A673 (cell line): ENCODE data around the gene CNN1. TPM values are rescaled to one million over a fixed set of nuclear protein-coding genes. Genes with fewer than 3 reads are reported as not detected.

ENCODE experiments used
- BruUV-seq: library from RNA; stranded (reverse); fragments of 400-500 nt; replicated peaks from 2 replicates; lab custom pipeline; 2021; lab: Mats Ljungman, UMichigan
- CTCF ChIA-PET: fragments of 300-600 bp; sonication (Branson Sonifier 250); formaldehyde crosslinking; loops from one replicate; lab custom pipeline; 2022; ENCODE audit warnings: antibody characterized with exemption; lab: Charles Lee
- POLR2A ChIA-PET: fragments of 300-600 bp; sonication (Branson Sonifier 250); formaldehyde crosslinking; loops from one replicate; lab custom pipeline; 2022; ENCODE audit warnings: antibody characterized with exemption; ENCODE audit not compliant: low non-redundant PET; lab: Charles Lee
- DNase-seq: peaks from one replicate; pipeline ENCODE4 v3.0.0-alpha.2; 2015; ENCODE audit warnings: low spot score
- H3K27ac ChIP-seq: fragments of 200-600 bp; sonication (generic); 2 replicates; pipeline ENCODE4 v1.5.1; 2016; ENCODE audit warnings: mixed run types, low read depth, mild to moderate bottlenecking, mixed read lengths, antibody characterized with exemption, low read length; ENCODE audit not compliant: poor library complexity, severe bottlenecking
- H3K27me3 ChIP-seq: fragments of 200-600 bp; sonication (generic); replicated peaks from 2 replicates; pipeline ENCODE4 v1.6.1; 2017; ENCODE audit warnings: mixed run types, low read depth, mild to moderate bottlenecking, mixed read lengths, antibody characterized with exemption, low read length; ENCODE audit not compliant: insufficient read depth, poor library complexity
- H3K36me3 ChIP-seq: fragments of 200-600 bp; sonication (generic); 2 replicates; pipeline ENCODE4 v1.6.1; 2016; ENCODE audit warnings: mixed run types, mild to moderate bottlenecking, mixed read lengths, antibody characterized with exemption, low read length; ENCODE audit not compliant: insufficient read depth, poor library complexity, severe bottlenecking
- H3K4me1 ChIP-seq: fragments of 200-600 bp; sonication (generic); 2 replicates; pipeline ENCODE4 v1.6.1; 2017; ENCODE audit warnings: mixed run types, mild to moderate bottlenecking, mixed read lengths, antibody characterized with exemption, low read length; ENCODE audit not compliant: insufficient read depth, poor library complexity, severe bottlenecking
- H3K4me3 ChIP-seq: fragments of 200-600 bp; sonication (generic); 2 replicates; pipeline ENCODE4 v1.5.1; 2016; ENCODE audit warnings: low read depth, mixed run types, mild to moderate bottlenecking, mixed read lengths, low read length; ENCODE audit not compliant: poor library complexity, severe bottlenecking
- H3K9me3 ChIP-seq: fragments of 200-600 bp; sonication (generic); 2 replicates; pipeline ENCODE4 v1.6.1; 2016; ENCODE audit warnings: mixed run types, low read depth, mild to moderate bottlenecking, mixed read lengths, antibody characterized with exemption, low read length; ENCODE audit not compliant: poor library complexity, severe bottlenecking
- CTCF ChIP-seq: fragments of 300-800, 200-600 bp; sonication (generic); conservative IDR thresholded peaks from 2 replicates; pipeline ENCODE4 v1.5.1; 2017; ENCODE audit warnings: low read depth, mild to moderate bottlenecking, antibody characterized with exemption, low read length, moderate library complexity, mixed read lengths
- EZH2 ChIP-seq: fragments of 200-600 bp; sonication (generic); IDR thresholded peaks from 2 replicates; pipeline ENCODE4 v1.6.1; 2017; ENCODE audit warnings: borderline replicate concordance, low read depth, mild to moderate bottlenecking, mixed read lengths, antibody characterized with exemption, low read length; ENCODE audit not compliant: poor library complexity, severe bottlenecking
- intact Hi-C: fragments of 100-400 bp; cut with micrococcal nuclease; formaldehyde crosslinking; loops from one replicate; pipeline ENCODE4 v1.10.0; 2022; ENCODE audit not compliant: unreplicated experiment
- total RNA-seq: library from RNA; stranded (reverse); gene quantifications from 2 replicates; pipeline ENCODE4 v1.2.3, GENCODE V29; 2021

The CNN1 gene
- total RNA-seq, 1 experiment from 2014 or later: 0.60 TPM

- Histone ChIP-seq H3K27ac (peak within 1 kb of the TSS; percentile 57), H3K36me3 (peaks cover 8% of the 10 kb centered on the region), H3K9me3 (no peaks in the 10 kb centered on the region), H3K27me3 (no peaks in the 10 kb centered on the region), H3K4me3 (peak within 1 kb of the TSS; percentile 95), H3K4me1 (peaks cover 13% of the 10 kb centered on the region)
- TF ChIP-seq CTCF (peak; percentile 23; the same call in 1 of the 2 replicates), EZH2 (no peak)
- CTCF ChIA-PET: interaction anchor here (0.6 to 1.1 kb wide), 2 partner anchors 35 to 238 kb away, joined by 5 read pairs; no protein-coding TSS in a partner anchor
- POLR2A ChIA-PET: no interaction called here
- intact Hi-C loops: no loop called here
- DNase-seq: peak; percentile 99
- TSS peak; percentile 96 for BruUV-seq
These were observed 20.5 kb downstream of the CNN1 start, which contains the start of gene ELOF1 for GRCh38 chr19:11558881-11559828. Gene ELOF1, minus strand, starts transcription at chr19:11559230. Its CDS starts 4,883 bp downstream, at chr19:11554347.

- CTCF ChIA-PET: interaction anchor here (0.5 kb wide), 1 partner anchor 63 kb away, joined by 5 read pairs; no protein-coding TSS in a partner anchor
- intact Hi-C loops: loop anchor here (2.0 to 5.0 kb wide), 2 partner anchors 26 to 252 kb away; partner anchors contain the start of gene ZNF440
These were observed 21.9 kb downstream of the CNN1 start for GRCh38 chr19:11560404-11561051.

More at GRCh38 chr19:11560404-11561051, 21.9 kb downstream of the CNN1 start:
- Histone ChIP-seq H3K4me1 (peaks cover 13% of the 10 kb centered on the region), H3K9me3 (no peaks in the 10 kb centered on the region), H3K4me3 (peak overlapping the region; percentile 95), H3K36me3 (peaks cover under 1% of the 10 kb centered on the region), H3K27me3 (no peaks in the 10 kb centered on the region), H3K27ac (no peak overlapping the region)
- TF ChIP-seq EZH2 (no peak), CTCF (peak; percentile 86)
- no TSS peak for BruUV-seq
- peak; percentile 92 for DNase-seq
- POLR2A ChIA-PET: no interaction called here
